HEK293T (cell line): ENCODE data around the gene PRICKLE1.
"Not testable (repeated sequence)": the region's sequence is repeated elsewhere in the genome, so short reads cannot be mapped to it uniquely, and the experiment has no call there.

Source experiments
- CTCF ChIA-PET: fragments of 350-600 bp; formaldehyde crosslinking; extraction: SDS; loops from one replicate; lab custom pipeline; 2021; ENCODE audit warnings: antibody characterized with exemption, inconsistent platforms; lab: Yijun Ruan, JAX
- POLR2A ChIA-PET: fragments of 350-600 bp; formaldehyde crosslinking; extraction: SDS; loops from one replicate; lab custom pipeline; 2020; ENCODE audit warnings: antibody characterized with exemption, inconsistent platforms; lab: Yijun Ruan, JAX
- DNase-seq: peaks from one replicate; pipeline ENCODE4 v3.0.0; 2012; ENCODE audit warnings: mixed read lengths; ENCODE audit errors: extremely low spot score
- ARNT ChIP-seq: fragments of 450-650 bp; IDR thresholded peaks from 2 replicates; pipeline ENCODE4 v1.6.1; 2017; ENCODE audit warnings: mild to moderate bottlenecking
- BHLHE40 ChIP-seq: fragments of 450-650 bp; IDR thresholded peaks from 2 replicates; pipeline ENCODE4 v1.6.1; 2016; ENCODE audit warnings: mild to moderate bottlenecking, moderate library complexity, borderline replicate concordance
- CTBP1 ChIP-seq: fragments of 450-650 bp; IDR thresholded peaks from 2 replicates; pipeline ENCODE4 v1.6.1; 2016; ENCODE audit warnings: borderline replicate concordance
- ELF4 ChIP-seq: fragments of 450-650 bp; IDR thresholded peaks from 2 replicates; pipeline ENCODE4 v1.6.1; 2017; ENCODE audit warnings: antibody characterized with exemption
- FOXA1 ChIP-seq: fragments of 450-650 bp; IDR thresholded peaks from 2 replicates; pipeline ENCODE4 v1.6.1; 2016; ENCODE audit warnings: mild to moderate bottlenecking
- FOXK2 ChIP-seq: fragments of 450-650 bp; IDR thresholded peaks from 2 replicates; pipeline ENCODE4 v1.6.1; 2016; ENCODE audit warnings: mild to moderate bottlenecking
- FOXM1 ChIP-seq: fragments of 450-650 bp; IDR thresholded peaks from 2 replicates; pipeline ENCODE4 v1.6.1; 2017; ENCODE audit warnings: mild to moderate bottlenecking, borderline replicate concordance
- HDGF ChIP-seq: fragments of 450-650 bp; IDR thresholded peaks from 2 replicates; pipeline ENCODE4 v1.6.1; 2017; ENCODE audit warnings: antibody characterized with exemption, borderline replicate concordance
- L3MBTL2 ChIP-seq: fragments of 450-650 bp; conservative IDR thresholded peaks from 2 replicates; pipeline ENCODE4 v1.6.1; 2016; ENCODE audit warnings: mild to moderate bottlenecking
- LEF1 ChIP-seq: fragments of 450-650 bp; IDR thresholded peaks from 2 replicates; pipeline ENCODE4 v1.6.1; 2017; ENCODE audit warnings: mild to moderate bottlenecking, borderline replicate concordance
- NFRKB ChIP-seq: fragments of 450-650 bp; IDR thresholded peaks from 2 replicates; pipeline ENCODE4 v1.6.1; 2016; ENCODE audit warnings: mild to moderate bottlenecking, moderate library complexity
- PKNOX1 ChIP-seq: fragments of 450-650 bp; IDR thresholded peaks from 2 replicates; pipeline ENCODE4 v1.6.1; 2016
- SP1 ChIP-seq: fragments of 450-650 bp; IDR thresholded peaks from 2 replicates; pipeline ENCODE4 v1.6.1; 2017
- SUZ12 ChIP-seq: fragments of 450-650 bp; IDR thresholded peaks from 2 replicates; pipeline ENCODE4 v1.6.1; 2016; ENCODE audit warnings: mild to moderate bottlenecking
- TARDBP ChIP-seq: fragments of 450-650 bp; IDR thresholded peaks from 2 replicates; pipeline ENCODE4 v1.6.1; 2016
- ZNF384 ChIP-seq: fragments of 450-650 bp; IDR thresholded peaks from 2 replicates; pipeline ENCODE4 v1.6.1; 2016

PRICKLE1 gene

GRCh38 chr12:42541965-42542364 lies 47.6 kb downstream of the PRICKLE1 start:
- CTCF ChIA-PET: no interaction called here
- POLR2A ChIA-PET: no interaction called here
- TF ChIP-seq FOXA1: no peak
- TF ChIP-seq PKNOX1: no peak
- no peak for TF ChIP-seq ELF4
- TF ChIP-seq FOXK2: no peak
- no peak for TF ChIP-seq ZNF384
- TF ChIP-seq SP1: no peak
- TF ChIP-seq TARDBP: no peak
- no peak for TF ChIP-seq FOXM1
- TF ChIP-seq LEF1: no peak
- no peak for TF ChIP-seq ARNT
- no peak for DNase-seq

- CTCF ChIA-PET, POLR2A ChIA-PET: not testable (repeated sequence)
These were observed 48.2 kb downstream of the PRICKLE1 start for GRCh38 chr12:42541308-42541707.

GRCh38 chr12:42539696-42540095 lies 49.9 kb downstream of the PRICKLE1 start:
- TF ChIP-seq ZNF384 (no peak), FOXM1 (no peak), ELF4 (no peak), CTBP1 (no peak), PKNOX1 (no peak), L3MBTL2 (no peak)
- DNase-seq: no peak
- POLR2A ChIA-PET: no interaction called here
- CTCF ChIA-PET: no interaction called here

More at GRCh38 chr12:42541308-42541707, 48.2 kb downstream of the PRICKLE1 start:
- not testable (repeated sequence) for DNase-seq

- POLR2A ChIA-PET: no interaction called here
- TF ChIP-seq ELF4: no peak
- no peak for TF ChIP-seq NFRKB
- no peak for TF ChIP-seq LEF1
- CTCF ChIA-PET: no interaction called here
- DNase-seq: no peak
These were observed 51.3 kb downstream of the PRICKLE1 start for GRCh38 chr12:42538203-42538602.

GRCh38 chr12:42534184-42534838 lies 55.2 kb downstream of the PRICKLE1 start:
- POLR2A ChIA-PET: no interaction called here
- no peak for DNase-seq
- no peak for TF ChIP-seq FOXA1
- TF ChIP-seq TARDBP: no peak
- TF ChIP-seq FOXM1: no peak
- TF ChIP-seq SP1: no peak
- TF ChIP-seq HDGF: no peak
- TF ChIP-seq ZNF384: no peak
- TF ChIP-seq CTBP1: no peak
- no peak for TF ChIP-seq NFRKB
- no peak for TF ChIP-seq FOXK2
- no peak for TF ChIP-seq LEF1
- no peak for TF ChIP-seq BHLHE40
- TF ChIP-seq ARNT: no peak
- no peak for TF ChIP-seq SUZ12
- CTCF ChIA-PET: no interaction called here

GRCh38 chr12:42530284-42530683 lies 59.3 kb downstream of the PRICKLE1 start:
- TF ChIP-seq BHLHE40 (no peak), FOXM1 (no peak), NFRKB (no peak), ARNT (no peak), ELF4 (no peak), LEF1 (no peak), SP1 (no peak)
- DNase-seq: no peak
- CTCF ChIA-PET: no interaction called here
- POLR2A ChIA-PET: no interaction called here

GRCh38 chr12:42525444-42525843 lies 64.1 kb downstream of the PRICKLE1 start:
- TF ChIP-seq PKNOX1 (no peak), CTBP1 (no peak), BHLHE40 (no peak), FOXM1 (no peak), LEF1 (no peak), SP1 (no peak), ARNT (no peak), NFRKB (no peak), FOXK2 (no peak), SUZ12 (no peak), HDGF (no peak), L3MBTL2 (no peak), FOXA1 (no peak), ZNF384 (no peak), ELF4 (no peak), TARDBP (no peak)
- ChIA-PET POLR2A (no interaction called here), CTCF (no interaction called here)
- DNase-seq: no peak
